MG63 (cell line): ENCODE data around the gene LFNG. TPM values are rescaled to one million over a fixed set of nuclear protein-coding genes. Genes with fewer than 3 reads are reported as not detected.

Source experiments
- total RNA-seq: library from RNA; depleted of rRNA; stranded (reverse); fragments of >200 nt; shearing (Covaris generic); gene quantifications from 2 replicates; pipeline ENCODE4 v1.2.3, GENCODE V29; 2014; ENCODE audit warnings: low replicate concordance; rRNA removed

The LFNG gene
- total RNA-seq, 1 experiment from 2014 or later, result 2.9 TPM

Other genes starting within 250 kb of the LFNG start
- gene SNX8, start 205.3 kb upstream of the LFNG start, total RNA-seq, result 14.3 and 26.8 TPM in 2 replicates
- gene EIF3B, start 164.9 kb upstream of the LFNG start, total RNA-seq, result 270 and 299 TPM in 2 replicates
- gene CHST12, start 116.2 kb upstream of the LFNG start, total RNA-seq, result 6.2 and 25.5 TPM in 2 replicates
- gene GRIFIN, start 43.4 kb upstream of the LFNG start, total RNA-seq, result not detected in 2 replicates
- gene BRAT1, start 35.8 kb downstream of the LFNG start, total RNA-seq, result 43.2 and 59.7 TPM in 2 replicates
- 8.6 and 18.2 TPM in 2 replicates for gene IQCE, start 39.2 kb downstream of the LFNG start, total RNA-seq
- 15.8 and 29.8 TPM in 2 replicates for gene TTYH3, start 112.2 kb downstream of the LFNG start, total RNA-seq
- gene AMZ1, start 168.4 kb downstream of the LFNG start, total RNA-seq, result 0.03 TPM in 1 of 2 replicates, not detected in the other